ENCODE data around the gene SLC39A8.

Gene SLC39A8

DNA sequence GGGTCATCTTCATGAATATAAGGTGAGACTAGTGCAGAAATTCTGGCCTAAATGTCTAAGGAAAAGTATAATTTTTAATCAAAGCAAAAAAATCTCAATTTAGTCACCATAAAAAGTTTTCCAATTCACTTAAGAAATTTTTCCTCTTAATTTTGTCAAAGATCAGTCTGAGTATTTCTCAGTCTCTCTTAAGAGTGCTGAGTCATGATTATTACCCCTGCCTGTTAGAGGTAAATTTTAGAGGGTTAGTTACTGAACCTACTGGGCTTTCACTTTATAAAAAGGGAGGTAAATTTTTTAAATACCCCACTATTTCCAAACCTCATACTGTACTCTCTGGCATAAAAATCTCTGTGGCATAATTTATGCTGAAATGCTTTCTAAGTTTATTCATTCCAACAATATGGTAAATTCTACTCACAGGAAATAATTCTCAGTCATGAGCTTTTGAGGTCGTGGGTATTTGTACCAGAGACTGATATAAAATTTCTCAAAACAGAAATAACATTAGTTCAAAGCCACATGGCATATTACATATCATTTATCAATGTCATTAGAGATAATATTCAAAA, 122.4 kb downstream of the SLC39A8 start:
- DNase-seq = no peak

DNA sequence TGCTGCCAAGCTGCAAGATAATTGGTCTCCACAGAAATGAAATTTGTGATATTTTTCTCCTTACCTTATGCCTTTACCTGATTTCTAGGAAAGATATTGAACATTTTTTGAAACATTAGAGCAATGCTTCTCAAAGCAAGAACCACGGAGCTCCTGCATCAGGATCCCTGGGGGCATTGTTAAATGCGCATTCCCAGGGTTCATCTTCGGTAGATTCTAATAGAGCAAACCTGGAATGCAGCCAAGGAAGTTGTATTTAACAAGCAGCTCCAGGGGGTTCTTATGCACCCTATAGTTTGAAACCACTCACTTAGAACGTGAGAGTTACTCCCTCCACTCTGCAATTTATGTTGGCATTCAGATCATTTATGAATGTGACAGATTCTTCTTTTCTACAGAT, 126.2 kb downstream of the SLC39A8 start:
- DNase-seq = no peak

DNA sequence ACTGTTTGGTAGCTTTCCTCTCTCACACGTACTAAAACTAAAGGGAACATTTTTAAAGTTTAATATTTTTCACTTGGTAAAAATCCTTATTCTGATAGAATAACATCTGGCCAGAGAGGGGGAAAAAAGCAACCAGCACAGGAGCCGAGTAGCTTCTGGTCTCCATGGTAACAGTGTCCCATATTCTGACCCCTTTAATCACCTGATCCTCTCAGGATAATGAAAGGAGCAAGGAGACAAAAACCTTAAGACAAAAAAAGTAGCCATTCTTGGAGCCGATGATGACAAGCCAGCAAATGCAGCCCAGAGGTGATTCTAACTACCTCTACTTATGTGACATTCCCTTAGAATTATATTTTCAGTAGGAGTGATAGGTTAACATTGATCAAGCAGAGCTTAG, 126.6 kb downstream of the SLC39A8 start:
- DNase-seq = no peak

DNA sequence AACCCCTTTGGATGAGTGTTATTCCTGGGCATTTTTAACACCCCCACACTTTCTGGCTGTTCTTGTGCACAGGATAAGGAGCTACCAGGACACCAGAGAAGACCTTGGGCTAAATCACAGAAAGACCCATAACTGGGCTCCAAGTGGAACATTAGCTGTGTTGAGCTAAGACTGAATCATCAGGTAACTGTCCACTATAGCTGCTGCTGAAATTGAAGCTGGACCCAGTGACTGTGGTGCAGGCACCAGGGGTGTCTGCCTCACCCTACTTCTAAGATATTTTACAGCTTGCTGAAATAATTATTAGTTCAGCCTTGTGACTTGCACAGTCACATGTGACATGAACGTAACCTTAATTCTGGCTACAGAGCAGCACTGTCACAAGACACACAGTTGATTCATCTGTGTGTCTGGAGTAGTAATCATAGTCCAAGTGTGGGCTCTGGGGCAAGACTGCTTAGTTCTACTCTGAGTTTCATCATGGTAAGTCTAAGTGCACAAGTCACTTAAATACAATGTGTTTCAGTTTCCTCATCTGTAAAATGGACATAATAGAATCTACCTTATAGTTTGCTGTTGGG, 127.4 kb downstream of the SLC39A8 start:
- no peak for DNase-seq

DNA sequence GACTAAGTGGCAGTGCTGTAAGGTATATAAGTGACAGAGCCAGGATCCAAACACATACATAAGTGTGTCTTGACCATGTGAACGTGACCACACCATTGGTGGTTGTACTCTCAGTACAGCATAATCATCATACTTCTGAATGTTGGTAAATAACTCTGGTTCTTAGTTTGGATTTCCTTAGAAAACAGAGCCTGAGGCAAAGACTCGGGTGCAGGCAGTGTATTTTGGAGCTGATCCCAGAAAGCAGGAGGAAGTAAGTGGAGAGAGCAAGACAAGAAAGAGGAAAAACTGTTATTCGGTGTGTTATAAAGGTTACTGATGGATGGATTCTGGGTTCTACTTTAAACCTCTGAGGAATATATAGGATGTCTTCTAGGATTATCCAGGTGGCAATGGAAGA, 127.9 kb downstream of the SLC39A8 start:
- DNase-seq = no peak

DNA sequence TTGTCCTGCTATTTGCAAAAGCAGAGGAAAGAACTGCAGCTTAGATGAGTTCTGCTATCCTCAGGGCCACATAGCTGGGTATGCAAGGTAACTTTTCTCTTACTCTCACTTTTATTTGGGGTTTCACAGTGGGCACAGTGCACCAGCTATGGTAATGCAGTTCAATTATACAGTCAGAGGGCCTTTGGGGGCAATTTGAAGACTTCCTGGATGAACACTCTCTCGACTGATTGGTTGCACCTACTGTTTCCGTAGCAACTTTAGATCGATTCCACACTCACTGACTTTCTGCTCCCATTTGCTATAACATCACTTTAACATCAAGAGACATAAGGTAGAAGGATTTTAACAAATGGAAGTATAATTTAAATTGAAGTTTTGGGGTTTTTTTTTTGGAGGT, 128.6 kb downstream of the SLC39A8 start:
- no peak for DNase-seq

DNA sequence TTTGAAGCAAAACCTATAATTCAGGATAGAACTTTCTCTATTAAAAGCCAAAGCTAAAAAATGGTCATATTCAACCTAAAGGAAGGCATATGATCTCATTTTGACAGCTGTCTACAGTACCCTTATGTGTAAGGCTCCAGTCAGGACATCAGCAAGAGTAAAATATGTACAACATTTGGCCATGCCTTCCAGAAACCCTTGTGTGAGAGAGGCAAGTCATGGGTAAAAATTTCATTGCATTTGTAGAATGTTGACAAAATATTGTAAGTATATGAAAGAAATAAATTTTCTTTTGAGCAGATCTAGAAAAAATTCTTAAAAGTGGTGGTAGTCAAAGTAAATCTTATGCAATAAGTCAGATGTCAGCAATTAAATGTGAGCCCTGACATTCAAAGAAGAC, 132.3 kb downstream of the SLC39A8 start:
- DNase-seq = no peak

All from DMS 273 treated with DMSO at 0.1 percent for 48 hours (cell line).